HG03439 (cell line): ENCODE data around the gene S1PR4.
A peak's percentile ranks its signal among the peaks of the same experiment; 100 is the strongest.
"Not testable (repeated sequence)": the region's sequence is repeated elsewhere in the genome, so short reads cannot be mapped to it uniquely, and the experiment has no call there.

Source experiments
- ATAC-seq: cut with Tn5 transposase; IDR thresholded peaks from one replicate; pipeline ENCODE4 v1.9.1; 2021; ENCODE audit warnings: mild to moderate bottlenecking, moderate library complexity; ENCODE audit not compliant: unreplicated experiment

Gene S1PR4

DNA sequence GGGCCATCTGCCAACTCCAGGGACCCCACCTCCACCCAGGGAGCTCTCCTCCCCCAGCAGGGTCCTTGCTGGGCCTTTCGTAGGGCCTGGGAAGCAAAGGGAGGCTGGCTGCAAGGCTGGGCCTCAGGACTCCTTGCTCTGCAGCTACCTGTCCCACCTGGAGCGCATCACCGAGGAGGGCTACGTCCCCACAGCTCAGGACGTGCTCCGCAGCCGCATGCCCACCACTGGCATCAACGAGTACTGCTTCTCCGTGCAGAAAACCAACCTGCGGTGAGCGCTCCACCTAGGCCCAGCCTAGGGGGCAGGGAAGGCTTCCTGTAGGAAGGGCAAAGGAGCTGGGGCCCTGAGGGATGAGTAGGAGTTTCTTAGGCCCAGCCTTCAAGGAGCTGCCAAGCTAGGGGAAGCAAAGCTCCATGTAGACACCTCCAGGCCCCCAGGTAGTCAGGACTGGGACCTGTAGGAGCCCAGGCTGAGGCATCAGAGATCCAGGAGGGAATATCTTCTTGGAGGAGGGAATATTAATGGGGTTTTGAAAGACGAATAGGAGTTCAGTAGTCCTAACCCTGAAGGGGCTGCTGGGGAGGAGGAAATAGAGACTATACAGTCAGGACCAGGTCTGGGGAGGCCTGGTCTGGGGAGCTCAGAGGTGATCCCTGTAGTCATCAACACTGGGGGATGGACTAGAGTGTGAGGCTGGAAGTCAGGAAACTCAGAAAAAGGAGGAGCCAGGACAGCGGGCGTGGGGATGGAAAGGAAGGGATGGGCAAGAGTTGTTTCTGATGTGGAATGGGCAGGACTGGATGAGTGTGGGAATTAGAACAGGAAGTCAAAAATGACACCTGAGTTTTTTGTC, 26.8 kb upstream of the S1PR4 start:
- ATAC-seq, result no peak

DNA sequence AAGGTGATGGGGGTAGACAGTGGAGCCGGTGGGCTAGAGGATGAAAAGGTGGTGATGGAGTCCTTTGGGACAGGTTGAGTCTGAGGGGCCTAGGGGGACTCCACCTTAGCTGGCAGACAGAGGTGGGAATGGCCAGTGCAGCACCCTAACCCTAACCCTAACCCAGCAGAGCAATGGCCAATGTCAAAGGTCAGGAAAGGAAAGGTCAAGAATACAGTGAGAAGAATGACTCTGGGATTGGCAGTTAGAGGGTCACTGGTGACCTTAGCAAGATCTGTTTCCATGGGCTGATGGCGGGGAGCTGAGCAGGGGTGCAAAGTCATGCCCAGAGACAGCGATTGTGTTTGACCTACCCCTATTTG, 26.2 kb upstream of the S1PR4 start:
- no peak for ATAC-seq

DNA sequence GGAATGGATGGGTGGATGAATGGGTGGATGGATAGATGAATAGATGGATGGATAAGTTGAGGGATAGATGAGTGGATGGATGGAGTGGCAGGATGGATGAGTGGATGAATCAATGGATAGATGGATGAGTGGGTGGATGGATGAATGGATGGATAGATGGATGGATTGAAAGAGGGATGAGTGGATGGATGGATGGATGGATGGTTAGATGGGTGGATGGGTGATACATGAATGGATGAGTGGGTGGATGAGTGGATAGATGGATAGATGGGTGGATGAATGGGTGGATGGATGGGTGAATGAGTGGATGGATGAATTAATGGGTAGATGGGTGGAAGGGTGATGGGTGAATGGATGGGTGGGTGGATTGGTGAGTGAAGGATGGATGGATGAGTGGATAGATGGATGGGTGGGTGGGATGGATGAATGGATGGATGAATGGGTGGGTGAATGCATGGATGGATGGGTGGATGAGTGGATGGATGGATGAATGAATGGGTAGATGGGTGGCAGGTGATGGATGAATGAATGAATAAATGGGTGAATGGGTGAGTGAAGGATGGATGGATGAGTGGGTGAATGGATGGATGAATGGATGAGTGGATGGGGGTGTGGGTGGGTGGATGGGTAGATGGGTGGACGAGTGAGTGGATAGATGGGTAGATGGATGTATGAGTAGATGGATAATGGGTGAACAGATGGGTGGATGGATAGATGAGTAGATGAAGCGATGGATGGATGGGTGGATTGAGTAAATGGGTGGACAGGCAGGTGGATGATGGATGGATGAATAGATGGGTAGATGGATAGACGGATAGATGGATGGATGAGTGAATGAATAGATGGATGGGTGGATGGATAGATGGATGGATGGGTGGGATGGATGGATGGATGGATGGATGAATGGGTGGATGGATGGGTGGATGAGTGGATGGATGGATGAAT, 25.0 kb upstream of the S1PR4 start:
- no peak for ATAC-seq

DNA sequence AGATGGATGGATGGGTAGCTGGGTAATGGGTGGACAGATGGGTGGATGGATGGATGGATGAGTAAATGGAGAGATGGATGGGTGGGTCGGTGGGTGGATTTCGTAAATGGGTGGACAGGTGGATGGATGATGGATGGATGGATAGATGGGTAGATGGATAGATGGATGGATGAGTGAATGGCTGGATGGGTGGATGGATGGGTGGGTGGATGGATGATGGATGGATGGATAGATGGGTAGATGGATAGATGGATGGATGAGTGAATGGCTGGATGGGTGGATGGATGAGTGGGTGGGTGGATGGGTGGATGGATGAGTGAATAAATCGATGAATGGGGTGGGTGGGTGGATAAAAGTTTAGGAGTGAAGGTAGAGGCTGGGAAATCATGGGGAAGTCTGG, 24.1 kb upstream of the S1PR4 start:
- ATAC-seq, result not testable (repeated sequence)

DNA sequence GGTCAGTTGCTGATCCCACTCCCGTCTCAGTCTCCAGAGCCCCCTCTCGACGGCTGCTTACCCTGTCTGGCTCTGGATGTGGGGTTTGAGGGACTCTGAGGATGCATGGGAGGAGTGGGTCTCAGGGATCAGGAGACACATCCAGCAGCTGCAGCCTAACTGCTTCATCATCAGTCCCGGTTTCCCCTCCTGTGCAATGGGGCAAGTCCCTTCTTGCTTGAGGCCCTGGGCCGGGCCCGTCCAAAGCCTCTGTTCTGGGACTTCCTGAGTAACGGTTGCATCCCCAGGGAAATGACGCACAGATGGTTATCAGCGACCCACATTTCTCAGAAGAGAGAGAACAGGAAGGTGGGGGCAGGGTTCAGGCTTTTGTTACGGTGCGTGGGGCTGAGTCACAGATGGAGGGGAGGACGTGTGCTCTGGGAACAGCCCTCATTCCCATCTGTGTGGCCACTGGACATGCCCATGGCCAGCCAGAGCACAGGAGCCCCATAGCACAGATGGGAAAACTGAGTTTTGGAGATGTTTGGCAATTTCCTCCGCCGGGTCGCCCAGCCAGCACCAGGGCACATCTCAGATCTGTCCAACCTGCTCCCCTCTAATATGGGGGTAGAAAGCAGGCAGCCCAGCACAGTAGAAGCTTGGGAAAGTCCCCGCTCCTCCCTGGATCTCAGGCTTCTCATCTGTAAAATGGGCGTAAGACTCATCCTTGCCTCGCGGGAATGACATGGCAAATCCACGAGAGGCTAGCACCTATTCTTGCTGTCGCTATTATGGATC, 23.4 kb upstream of the S1PR4 start:
- ATAC-seq, result peak; percentile 58

DNA sequence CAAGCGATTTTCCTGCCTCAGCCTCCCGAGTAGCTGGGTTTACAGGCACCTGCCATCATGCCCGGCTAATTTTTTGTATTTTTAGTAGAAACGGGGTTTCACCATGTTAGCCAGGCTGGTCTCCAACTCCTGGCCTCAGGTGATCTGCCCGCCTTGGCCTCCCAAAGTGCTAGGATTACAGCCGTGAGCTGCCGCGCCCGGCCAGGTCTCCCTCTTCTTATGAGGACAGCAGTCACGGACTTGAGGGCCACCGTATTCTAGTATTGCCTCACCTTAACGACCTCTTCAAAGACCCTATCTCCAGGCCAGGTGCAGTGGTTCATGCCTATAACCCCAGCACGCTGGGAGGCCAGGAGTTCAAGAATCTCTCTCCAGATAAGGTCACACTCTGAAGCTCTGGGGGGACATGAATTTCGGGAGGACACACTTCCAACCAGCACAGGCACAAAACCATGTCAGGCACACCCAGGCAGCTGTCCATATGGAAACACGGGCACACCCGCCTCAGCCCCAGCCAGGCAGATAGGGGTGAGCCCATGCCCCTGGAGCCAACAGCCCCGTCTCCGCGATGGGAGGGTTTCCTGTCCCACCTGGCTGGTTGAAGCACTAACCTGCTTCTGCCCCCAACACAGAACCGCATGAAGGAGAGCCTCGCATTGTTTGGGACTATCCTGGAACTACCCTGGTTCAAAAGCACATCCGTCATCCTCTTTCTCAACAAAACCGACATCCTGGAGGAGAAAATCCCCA, 21.3 kb upstream of the S1PR4 start:
- no peak for ATAC-seq

DNA sequence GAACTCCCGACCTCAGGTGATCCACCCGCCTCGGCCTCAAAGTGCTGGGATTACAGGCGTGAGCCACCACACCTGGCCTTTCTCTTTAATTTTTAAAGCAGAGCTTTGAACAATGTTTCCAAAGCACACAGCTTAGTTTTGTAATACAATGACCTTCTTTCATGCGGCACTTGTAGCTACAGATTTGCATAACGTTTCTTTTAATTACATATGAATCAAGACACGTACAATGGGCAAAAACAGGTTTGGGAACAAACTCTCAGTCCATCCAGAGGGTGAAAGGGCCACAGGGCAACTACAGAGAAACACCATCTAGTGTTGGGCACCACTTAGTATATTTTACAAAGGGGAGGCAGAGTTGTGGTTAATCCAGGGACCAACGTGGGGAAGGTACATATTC, 19.0 kb upstream of the S1PR4 start:
- ATAC-seq, result no peak

DNA sequence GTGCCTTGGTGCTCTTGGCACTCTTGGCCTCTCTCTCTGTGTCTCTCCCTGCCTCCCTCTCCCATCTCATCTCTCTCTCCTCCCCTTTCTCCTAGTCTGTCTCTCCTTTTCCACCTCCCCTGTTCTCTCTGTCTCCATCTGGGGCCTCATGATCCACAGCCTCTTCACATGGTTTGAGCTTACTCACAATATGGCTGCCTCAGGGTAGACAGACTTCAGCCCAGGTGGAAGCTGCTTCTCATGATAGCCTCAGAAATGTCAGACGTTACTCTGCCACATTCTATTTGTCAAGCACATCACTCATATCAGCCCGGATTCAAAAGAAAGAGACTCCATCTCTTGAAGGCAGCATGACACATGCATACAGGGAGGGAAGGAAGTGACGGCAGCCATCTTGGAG, 18.4 kb upstream of the S1PR4 start:
- ATAC-seq, result no peak

DNA sequence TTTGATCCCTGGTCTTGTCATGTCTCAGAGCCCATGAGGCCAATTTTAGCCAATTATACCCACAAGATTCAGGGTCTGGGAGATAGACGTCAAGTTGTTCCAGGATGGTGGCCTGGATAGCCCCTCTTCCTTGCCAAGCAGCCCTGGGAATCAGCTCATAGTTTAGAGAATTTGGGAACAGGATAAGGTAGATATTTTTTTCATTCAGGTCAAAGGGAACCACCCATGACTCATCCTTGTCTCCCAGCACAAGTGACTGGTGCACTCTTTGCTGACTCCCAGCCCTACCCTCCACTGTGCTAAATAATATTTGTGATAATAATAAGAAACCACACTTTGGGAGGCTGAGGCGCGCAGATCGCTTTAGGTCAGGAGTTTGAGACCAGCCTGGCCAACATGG, 17.1 kb upstream of the S1PR4 start:
- ATAC-seq, result no peak

DNA sequence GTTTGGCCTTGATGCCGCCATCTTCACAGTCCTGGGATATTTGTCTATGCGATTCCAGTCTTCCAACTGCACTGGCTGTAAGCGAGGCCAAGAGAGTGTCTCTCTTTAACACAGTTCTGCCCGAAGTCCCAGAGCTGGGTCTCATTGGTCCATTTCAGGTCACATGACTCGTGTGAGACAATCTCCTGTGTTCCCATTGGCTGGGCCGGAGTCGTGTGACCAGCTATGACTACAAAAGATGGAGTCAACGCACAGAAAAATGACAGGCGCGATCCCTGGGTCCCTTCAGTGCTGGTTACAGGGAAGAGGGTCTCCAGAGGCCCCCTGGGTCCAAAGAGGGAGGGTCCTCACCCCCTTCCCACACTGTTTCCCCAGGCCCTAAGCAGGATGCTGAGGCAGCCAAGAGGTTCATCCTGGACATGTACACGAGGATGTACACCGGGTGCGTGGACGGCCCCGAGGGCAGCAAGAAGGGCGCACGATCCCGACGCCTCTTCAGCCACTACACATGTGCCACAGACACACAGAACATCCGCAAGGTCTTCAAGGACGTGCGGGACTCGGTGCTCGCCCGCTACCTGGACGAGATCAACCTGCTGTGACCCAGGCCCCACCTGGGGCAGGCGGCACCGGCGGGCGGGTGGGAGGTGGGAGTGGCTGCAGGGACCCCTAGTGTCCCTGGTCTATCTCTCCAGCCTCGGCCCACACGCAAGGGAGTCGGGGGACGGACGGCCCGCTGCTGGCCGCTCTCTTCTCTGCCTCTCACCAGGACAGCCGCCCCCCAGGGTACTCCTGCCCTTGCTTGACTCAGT, 15.9 kb upstream of the S1PR4 start:
- no peak for ATAC-seq

DNA sequence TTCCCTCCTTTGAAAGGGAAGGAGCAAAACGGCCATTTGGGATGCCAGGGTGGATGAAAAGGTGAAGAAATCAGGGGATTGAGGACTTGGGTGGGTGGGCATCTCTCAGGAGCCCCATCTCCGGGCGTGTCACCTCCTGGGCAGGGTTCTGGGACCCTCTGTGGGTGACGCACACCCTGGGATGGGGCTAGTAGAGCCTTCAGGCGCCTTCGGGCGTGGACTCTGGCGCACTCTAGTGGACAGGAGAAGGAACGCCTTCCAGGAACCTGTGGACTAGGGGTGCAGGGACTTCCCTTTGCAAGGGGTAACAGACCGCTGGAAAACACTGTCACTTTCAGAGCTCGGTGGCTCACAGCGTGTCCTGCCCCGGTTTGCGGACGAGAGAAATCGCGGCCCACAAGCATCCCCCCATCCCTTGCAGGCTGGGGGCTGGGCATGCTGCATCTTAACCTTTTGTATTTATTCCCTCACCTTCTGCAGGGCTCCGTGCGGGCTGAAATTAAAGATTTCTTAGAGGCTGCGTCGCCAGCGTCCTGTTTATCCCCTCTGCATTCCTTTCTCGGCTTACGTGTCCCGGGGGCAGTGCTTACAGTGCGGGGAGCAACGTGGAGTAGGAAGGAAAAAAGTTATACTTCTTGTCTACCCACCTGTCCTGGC, 15.2 kb upstream of the S1PR4 start:
- ATAC-seq, result no peak

DNA sequence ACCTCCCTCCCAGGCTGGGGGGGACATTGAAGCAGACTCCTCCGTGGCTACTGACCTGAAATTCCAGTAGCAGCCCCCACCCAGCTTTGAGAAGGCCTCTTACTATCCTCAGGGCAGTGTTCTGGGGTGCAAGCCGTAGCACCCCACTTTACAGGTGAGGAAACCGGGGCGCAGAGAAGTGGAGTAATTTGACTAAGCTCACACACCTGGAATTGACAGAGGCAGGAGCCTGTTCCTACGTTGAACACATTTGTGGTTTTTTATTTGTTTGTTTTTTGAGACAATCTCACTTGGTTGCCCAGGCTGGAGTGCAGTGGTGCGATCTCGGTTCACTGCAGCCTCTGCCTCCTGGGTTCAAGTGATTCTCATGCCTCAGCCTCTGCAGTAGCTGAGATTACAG, 14.6 kb upstream of the S1PR4 start:
- ATAC-seq, result no peak

DNA sequence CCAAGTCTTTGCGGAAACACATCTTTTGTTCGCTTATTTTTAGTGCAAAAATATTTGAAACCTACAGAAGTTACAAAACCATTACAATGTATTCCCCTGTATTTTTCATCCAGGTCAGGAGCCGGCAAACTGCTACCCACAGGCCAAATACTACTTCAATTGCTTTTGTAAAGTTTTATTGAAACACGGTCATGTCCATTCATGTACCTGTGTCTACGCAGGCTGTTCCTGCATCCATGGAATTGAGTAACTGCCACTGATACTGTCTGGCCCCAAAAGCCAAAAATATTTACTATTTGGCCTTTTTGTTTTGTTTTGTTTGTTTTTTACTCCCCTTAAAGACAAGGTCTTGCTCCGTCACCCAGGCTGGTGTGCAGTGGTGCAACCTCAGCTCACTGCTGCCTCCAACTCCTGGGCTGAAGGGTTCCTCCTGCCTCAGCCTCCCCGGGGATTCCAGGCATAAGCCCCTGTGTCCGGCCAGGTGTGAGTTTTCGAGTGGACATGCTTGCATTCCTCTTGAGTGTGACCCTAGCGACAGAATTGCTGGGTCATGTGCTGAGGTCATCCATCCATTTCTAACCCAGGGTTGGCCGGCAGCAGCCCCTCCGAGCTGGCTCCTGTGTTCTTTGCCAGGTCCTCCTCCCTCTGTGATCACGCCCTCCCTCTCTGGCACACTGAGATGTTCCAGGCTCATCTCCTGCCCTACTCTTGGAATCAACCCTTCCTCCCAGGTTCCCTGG, 10.9 kb upstream of the S1PR4 start:
- ATAC-seq, result no peak

DNA sequence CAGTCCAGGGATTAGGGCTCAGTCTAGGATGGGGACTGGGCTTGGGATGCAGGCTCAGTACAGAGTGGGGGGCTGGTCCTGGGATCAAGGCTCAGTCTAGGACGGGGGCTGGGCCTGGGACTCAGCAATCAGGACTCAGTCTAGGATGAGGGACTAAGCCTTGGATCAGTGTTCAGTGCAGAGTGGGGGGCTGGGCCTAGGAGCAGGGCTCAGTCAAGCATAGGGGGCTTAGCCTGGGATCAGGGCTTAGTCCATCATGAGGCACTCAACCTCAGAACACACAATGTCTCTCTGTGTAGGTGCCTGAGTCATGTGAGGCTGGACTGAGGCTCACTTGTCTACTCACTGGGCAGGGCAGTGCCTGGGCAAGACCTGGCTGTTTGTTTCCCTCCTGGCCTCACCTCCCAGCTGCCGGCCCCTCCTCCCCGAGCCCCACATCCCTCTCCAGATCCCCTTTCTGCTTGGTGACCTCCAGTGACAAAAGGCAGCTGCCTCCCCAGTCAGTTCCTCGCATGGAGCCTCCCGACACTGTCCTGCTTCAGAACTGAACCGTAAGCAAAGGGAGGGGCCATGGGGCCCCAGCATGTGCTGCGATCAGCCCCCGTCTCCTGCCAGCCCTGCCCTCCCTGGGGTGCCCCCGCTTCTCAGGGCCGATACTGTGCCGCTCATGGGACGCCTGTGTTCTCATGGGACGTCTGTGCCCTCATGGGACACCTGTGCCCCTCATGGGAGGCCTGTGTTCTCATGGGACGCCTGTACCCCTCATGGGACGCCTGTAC, 6.5 kb upstream of the S1PR4 start:
- ATAC-seq, result no peak

DNA sequence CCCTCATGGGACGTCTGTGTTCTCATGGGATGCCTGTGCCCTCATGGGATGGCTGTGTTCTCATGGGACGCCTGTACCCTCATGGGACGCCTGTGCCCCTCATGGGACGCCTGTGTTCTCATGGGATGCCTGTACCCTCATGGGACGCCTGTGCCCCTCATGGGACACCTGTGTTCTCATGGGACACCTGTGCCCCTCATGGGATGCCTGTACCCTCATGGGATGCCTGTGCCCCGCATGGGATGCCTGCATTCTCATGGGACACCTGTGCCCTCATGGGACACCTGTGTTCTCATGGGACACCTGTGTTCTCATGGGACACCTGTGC, 5.9 kb upstream of the S1PR4 start:
- ATAC-seq, result not testable (repeated sequence)

DNA sequence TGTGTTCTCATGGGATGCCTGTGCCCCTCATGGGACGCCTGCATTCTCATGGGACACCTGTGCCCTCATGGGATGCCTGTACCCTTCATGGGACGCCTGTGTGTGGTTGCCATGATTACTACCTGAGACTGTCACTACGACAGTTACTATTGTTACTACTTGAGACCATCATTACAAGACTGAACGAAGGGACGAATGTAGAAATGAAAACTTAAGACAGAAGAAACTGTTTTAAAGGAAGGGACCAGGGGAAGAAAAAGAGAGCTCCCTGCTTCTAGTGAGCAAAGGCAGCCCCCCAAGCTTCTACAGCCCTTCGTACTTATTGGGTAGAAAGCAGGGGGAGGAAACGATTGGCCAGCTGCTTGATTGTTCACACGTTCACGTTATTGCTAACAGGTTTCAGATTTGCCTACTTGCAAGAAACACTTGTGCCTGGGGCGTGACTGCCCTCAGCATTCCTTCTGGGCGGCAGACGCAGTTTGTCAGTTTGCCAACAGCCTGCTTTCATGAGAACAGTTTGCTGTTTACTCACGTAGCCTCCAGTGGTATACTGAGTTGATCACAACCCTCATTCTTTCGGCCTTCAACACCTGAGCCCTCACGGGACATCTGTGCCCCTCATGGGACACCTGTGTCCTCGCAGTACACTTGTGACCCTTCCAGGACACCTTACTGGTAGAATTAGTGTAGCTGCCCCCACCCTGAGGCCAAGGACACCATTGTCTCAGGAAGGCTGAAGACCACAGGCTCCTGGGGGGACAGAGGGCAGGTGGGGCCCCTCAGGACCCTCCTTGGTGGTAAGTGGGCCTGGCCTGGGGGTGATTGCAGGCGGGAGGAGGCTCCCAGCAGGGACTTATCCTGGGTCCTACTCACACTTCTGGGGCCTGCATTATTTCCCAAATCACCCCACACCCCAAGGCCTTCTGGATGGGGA, 2.5 kb upstream of the S1PR4 start:
- ATAC-seq, result no peak
